NCI-H1436 treated with DMSO at 0.1 percent for 48 hours (cell line): ENCODE data around the gene NHLRC4.

ENCODE experiments used
- DNase-seq: peaks from one replicate; lab custom pipeline; 2025; lab: John Stamatoyannopoulos, UW

NHLRC4 gene

DNA sequence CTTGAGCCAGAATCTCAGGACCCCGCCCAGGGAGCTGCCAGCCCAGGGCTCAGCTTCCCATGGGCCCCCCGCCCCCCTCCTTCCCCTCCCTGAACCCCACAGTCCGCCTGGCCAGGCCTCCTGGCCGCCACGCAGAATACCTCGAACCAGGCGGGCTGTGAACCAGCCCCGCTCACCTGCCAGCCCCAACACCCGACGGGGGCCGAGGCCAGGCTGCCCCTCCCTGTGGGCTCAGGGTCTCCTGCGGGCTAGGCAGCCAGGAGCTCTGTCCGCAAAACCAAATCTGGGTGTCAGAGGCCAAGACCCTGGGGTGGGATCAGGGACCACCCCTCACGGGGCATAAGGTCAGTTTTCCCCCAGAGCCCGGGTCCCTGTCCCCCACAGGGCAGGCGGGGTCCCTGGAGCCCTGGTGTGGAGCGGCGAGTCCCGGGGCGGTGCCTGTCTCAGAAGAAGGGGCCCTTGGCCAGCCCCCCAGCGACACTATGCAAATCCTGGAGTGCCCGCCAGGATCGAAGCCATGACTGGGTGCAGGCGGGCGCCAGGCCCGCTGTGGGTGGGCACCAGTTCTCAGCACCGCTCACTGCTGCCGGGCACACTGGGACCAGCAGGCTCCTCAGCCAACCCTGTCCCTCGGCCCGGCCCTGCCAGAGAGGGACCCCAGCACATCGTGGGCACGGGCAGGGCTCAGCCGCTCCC, 13.1 kb upstream of the NHLRC4 start:
- DNase-seq, result no peak

DNA sequence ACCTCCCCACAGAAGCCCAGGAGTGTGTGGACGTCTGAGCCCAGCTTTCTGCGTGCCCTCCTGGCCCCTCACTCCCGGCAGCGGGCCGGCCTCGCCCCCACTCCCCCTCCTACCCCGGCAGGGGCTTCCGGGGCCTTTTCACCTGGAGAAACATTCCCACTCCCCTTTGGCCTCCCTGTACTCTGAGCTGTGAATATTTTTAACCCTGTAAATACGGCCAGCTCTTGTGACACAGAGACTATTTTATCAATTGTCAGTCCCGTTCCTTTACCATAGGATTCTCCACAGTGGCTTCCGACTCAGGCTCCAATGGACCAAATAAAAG, 12.5 kb upstream of the NHLRC4 start:
- no peak for DNase-seq

DNA sequence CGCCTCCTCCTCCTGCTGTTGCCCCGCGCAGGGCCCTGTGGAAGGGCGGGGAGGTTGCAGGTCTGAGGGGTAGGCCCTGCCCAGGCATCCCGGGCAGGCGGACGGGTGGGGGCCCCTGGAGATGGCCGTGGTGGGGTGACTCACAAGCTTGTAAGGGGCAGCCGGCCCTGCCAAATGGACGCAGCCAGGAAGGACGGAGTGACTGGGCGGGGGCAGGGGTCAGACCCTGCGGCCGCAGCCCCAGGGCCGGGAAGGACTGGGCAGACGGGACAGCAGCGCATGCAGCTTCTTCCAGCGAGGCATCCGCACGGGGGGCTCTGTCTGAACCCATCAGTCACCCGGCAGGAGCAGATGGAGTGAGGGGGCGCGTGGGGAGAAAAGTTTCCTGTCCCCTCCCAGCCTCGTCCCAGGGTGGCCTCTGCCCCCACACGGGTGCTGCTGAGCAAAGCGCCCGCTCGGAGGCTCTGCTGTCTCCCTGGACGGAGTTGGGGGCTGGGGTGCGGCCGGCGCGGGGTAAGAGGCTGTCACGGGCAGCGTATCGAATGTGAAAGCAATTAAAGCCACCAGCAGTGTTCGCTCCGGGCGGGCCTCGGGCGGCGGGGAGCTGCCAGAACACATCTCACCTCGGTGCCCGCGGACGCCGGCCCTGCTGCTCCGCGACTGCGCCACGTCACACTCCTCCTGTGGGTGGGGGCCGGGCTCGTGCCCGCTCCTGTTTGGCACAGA, 12.0 kb upstream of the NHLRC4 start:
- no peak for DNase-seq

DNA sequence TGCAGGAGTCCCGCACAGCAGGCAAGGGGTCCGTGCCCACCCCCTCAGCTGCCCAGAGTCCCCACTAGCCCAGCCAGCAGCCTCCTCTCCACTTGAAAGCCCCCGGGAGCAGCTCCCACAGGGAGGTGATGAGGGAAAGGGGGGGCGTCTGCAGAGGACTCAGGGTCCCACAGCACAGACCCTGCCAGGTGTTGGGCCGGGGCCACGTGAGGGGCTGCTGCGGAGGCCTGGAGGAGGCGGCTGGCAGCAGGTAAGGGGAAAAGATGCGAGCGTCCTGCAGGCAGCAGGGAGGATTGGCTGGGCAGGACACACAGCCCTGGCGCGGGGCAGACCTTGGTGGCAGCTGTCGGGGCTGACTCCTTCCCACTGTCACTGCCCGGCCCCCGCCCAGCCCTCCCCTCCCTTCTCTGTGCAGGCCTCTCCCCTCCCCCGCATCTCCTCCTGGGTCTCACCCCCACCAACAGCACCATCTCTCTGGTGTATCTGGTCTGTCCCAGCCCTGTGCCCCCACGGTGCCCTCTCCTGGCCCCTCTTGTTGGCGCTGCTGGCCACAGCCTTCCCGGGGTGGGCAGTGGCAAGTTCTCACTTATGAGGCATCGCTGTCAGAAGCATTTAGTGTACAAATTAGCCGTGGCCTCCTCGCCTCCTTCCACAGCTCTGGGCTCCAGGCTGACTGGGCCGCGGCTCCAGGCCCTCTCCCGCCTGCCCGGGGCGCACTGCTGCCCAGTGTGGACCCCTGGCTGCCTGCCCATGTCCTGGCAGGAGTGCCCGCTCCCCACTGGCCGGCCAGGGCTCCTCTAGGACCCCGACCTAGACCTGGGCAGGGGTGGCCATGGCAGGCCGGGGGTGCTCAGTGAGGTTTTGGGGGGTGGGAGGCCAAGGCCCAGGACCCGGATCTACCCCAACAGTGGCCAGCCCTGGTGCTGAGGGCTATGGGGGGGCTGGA, 11.0 kb upstream of the NHLRC4 start:
- no peak for DNase-seq

DNA sequence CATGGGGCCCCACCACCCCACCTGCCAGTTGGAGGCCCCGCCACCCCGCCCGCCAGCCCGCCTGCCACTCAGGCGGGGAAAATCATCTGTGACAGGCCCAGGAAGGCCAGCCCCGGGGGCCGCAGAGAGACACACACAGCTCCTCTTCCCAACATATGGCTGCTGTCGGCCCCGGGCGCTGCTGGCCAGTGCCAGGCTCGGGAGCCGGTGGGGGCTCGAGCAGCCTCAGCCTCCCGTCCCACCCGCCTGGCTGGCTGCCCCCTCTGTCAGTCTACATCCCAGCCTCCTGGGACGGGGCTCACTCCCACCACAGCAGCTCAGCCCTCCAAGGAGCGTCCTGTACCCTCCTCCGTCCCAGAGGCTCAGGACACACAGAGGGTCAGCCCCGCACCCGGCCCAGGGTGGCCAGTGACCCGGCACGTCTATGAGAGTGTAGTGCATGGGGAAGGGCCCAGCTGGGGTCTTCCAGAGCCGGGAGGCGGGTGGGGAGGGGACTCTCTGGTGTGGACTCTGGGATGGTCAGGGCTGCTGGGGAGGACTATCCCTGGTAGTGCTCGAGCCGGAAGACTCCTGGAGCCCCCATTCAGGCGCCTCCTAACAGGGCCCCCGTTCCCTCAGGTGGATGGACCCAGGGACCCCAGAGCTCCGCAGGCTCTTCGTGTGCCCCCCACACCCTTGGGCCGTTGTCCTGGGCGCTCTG, 10.2 kb upstream of the NHLRC4 start:
- no peak for DNase-seq

DNA sequence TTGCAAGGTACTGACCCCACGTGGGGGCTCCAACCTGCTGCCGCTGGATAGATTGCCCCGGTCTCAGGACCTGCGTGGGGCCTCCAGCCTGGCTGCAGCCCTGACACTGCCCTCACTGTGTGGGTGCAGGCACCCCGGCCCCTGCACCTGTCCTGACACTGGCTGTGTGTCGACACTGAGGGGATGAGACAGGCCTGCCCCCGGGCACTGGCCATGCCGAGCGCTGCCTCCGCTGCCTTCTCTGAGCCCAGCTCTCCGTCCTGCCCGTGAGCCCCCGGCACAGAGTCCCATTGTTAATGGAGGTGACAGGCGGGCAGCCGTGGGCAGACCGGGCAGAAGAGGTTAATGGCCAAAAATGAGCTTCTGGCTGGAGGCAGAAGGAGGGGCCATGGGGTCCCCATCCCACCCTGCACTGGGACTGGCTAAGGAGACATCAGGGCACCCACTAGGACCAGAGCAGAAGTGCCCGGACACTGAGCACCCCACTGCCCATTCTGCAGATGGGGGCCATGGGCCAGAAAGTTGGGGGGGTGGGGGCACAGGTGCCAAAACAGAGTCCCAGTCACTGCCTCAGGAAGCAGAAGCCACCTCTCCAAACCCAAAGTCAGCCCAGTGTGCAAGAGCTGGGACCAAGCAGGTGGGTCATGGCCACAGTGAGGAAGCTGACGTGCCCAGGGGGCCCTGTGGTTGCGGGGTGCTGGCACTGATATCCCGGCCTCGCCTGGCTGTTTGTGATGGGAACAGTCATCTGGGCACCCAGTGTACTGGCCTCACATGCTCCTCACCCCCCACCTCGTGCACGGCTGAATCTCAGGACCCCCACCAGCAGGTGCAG, 9.1 kb upstream of the NHLRC4 start:
- DNase-seq, result no peak

DNA sequence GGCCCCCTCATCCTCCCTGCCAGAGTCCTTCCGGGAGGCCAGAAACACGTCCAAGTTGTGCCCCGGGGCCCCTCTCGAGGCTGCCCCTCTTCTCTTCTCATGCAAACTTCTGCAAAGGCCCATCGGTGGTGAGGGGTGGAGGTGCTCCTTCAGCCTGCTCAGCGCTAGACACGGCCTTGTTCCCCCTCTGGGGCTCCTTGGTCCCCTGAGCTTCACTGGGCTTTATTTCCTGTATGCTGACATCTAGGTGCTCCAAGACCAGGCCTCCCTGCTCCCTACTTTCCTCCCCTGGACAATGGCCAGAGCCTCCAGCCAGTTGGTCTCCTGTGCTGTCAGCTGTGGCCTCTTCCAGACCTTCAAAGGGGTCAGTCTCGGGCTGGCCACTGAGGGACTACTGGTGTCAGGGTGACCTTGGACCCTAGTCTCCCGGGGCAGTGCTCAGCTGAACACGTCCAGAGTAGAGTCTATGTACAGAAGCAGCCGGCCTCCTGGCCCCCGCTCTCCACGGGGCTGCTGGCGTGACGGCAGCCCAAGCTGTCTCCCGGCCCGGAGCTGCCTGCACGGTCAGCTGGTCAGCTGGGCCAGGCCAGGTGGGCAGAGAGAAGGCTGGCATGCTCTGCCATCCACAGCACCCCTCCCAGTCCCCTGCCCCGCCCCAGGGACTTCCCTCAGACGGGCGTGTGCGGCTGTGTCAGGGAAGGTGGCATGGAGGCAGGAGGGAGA, 8.3 kb upstream of the NHLRC4 start:
- DNase-seq, result no peak

DNA sequence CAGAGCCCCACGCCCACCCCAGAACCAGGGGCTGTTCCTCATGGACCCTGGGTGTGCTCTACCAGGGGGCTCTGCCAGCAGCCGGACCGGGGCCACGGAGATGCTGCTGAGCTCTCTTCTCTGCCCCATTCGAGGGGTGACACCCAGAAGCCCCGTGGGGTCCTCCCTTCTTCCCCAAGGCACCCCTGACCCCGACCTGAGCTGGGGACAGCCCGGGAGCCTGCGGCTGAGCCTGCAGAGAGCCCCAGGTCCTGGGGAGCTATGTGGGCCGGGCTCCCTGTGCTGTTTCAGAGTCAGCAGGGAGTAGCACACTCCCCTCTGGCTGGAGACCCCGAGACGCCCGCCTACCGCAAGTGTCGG, 7.8 kb upstream of the NHLRC4 start:
- DNase-seq, result no peak

DNA sequence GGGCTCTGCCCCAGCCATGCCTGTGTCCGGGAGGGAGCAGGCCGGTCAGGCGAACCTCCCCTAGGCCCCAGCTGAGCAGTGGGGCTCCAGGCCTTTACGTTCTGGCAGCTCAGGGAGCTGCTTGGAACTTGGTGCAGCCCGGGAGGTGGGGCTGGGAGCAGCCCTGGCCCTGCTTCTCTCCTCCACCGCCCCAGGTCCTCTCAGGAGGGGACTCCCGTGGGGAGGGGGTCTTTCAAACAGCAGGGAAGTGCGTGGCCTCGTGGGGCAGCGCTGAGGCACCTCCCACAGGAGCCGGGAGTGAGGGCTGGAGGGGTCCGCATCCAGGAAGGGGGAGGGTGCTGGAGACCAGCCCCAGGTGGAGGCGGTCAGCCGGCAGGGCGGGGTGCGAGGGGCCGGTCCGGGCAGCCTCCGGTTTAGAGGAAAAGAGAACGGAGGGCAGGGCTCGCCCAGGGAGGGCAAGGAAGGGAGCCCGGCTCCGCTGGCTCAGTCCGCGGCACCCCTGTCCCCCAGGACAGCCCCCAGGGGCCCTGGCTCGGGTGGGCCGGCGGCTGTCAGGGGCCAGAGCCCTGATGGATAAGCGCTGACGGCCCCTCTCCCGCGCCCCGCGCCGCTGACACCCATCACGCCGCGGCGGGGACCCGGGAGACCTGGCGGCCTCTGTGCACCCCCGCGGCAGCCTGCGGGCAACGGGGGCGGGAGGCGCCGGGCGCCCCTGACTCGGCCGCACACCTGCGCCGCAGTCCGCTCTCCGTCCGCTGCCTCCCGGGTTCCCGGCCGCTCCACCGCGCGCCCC, 7.2 kb upstream of the NHLRC4 start:
- DNase-seq, result no peak

DNA sequence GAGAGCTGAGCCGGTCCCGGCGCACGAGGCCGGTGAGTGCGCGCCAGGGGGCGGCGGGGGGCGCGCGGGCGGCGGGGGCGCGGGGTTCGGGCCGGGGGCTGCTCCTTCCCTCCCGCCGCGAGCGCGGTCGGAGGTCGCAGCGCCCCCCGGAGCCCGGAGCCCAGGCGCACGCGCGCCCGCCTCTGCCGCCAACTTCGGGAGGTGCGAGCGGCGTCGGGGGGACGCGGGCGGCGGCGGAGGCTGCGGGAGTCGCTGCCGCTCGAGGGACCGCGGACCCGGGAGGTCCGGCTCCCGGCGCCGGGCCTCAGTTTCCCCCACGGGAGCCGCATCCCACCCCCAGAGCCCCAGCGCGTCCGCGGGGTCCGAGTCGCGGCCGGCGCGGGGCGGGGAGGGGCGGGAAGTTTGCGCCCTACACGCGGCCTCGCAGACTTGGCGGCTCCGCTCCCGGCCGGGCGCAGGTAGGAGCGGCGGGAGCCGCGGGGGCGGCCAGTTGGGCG, 6.6 kb upstream of the NHLRC4 start, which contains the start of gene PRR35:
PRR35 (plus strand) TSS at position 191 of the 497 bp plus-strand sequence. CDS start 2,901 bp downstream, outside the sequence.
- no peak for DNase-seq

DNA sequence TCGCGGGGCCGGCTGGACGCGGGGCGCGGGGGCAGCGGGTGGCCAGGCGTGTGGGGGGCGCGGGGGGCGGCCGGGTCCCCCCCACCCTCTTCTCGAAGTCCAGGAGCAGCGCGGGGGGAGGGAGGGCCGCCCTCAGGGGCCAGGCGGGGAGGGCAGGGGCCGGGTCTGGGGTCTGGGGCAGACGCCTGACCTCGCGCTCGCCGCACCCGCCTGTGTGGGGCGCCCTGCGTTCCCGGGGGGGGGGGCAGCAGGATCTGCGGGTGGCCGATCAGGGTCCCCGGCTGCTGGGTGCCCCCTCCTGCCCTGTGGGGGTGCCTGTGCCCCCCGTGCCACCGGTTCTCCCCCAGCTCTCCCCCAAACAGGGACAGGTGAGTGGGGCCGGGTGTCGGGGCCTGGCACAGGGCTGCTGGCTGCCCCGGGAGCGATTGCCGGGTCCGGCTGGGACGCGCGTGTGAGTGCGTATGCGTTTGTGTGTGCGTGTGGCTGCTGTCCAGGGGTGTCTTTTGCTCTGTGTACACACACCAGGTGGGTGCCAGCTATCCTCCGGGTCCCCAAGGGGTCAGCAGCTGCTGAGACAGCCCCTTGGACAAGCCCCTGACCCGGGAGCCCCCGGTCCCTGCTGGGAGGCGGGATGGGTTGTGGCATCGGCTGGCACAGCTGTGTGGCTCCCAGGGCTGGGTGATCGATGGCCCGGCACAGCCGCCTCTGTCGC, 5.9 kb upstream of the NHLRC4 start:
- DNase-seq, result no peak

DNA sequence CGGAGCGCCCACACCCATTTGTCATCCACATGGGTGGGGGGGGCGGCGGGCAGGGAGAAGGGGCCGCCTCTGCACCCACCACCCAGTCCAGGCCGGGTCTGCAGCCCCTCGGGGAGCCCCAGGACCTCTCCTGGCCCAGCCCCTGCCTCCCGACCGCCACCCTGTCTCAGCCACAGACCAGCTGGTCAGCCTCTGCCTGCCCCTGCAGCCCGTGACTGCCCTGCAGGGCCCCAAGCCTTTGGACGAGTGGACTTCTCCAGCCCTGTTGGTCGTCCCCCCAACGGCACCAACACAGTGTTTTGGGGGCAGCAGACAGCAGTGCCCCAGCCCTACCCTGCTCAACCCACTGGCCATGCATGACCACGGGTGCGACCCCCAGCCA, 5.4 kb upstream of the NHLRC4 start:
- no peak for DNase-seq

DNA sequence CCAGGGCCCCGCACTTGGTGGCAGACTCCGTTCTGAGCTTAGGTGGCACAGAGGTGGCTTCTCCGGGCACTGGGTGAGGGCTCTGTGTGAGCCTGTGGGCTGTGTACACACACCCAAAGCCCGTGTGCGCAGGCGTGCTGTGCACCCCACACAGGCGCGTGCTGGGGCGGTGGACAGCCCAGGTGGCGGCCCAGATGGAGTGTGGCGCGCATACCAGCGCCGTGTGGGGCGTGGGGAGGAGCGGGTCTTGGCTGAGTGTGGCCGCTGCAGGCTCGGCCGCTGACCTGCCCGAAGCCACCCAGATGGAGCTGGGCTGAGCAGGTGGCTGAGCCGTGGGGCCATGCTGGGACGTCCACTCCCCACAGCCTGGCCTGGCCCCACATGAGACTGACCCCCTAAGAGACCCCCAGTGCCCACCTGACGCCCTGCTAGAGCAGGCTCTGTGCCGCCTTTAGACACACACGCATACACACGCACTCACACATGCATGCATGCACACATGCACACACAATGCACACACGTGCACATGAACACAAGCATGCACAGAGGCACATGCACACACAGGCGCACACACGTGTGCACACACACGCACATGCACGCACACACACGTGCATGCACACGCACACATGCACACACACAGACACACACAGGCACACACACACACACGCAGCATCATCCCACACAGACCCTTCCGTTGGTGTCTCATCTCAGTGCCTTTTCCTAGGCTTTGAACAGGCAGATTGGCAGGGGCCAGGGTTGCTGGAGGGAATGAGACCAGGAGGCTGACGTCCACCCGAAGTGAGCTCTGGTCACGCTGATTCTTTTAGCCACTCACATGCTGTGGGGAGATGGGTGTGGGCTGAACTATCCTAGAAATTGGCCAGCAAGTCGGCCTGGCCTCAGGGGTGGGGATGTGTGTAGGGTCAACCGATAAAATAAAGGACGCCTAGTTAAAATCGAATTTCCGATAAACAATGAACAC, 4.6 kb upstream of the NHLRC4 start:
- no peak for DNase-seq

DNA sequence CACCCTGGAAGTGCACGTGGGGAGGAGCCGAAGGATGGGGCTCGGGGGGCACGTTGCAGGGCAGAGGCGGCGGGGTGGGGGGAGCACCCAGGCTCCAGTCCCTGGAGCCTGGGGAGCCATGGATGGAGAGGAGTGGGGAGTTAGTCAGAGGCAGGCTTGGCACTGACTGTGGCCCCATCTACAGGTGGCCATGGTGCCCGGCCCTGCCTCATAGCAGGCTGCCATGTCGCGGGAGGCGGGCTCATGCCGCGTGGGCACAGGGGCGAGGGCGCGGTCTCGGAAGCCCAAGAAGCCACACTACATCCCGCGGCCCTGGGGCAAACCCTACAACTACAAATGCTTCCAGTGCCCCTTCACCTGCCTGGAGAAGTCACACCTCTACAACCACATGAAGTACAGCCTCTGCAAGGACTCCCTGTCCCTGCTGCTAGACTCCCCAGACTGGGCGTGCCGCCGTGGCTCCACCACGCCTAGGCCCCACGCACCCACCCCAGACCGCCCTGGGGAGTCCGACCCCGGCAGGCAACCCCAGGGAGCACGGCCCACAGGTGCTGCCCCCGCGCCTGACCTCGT, 3.6 kb upstream of the NHLRC4 start:
- no peak for DNase-seq

DNA sequence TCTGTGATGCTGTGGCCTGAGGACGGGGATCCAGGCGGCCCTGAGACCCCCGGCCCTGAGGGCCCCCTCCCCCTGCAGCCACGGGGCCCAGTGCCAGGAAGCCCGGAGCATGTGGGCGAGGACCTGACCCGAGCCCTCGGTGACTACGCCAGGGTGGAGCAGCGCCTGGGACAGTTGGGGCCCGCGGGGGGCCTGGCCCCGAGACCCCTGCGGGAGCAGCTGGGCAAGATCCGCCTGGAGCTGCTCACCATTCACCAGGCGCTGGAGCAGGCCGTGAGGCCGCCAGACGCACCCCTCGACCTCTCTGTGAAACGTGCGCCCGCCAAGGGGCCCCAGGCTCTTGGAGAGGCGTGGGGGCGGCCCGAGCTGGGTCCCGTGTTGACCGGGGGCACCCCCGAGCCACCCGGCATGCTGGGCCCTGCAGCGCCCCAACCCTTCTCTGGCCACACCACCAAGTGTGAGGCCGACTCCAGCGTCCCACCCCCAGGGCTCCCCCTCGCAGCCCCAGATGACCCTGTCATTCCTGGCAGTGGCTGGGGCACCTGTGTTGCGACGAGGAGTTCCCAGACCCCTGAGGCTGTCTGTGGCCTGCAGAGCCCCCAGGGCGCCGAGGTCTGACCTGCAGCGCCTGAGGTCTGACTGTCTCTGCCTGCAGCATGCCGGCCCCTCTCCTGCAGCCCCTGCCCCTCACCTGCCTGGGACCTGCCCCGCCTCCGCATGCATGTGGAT, 2.0 kb upstream of the NHLRC4 start:
- no peak for DNase-seq

DNA sequence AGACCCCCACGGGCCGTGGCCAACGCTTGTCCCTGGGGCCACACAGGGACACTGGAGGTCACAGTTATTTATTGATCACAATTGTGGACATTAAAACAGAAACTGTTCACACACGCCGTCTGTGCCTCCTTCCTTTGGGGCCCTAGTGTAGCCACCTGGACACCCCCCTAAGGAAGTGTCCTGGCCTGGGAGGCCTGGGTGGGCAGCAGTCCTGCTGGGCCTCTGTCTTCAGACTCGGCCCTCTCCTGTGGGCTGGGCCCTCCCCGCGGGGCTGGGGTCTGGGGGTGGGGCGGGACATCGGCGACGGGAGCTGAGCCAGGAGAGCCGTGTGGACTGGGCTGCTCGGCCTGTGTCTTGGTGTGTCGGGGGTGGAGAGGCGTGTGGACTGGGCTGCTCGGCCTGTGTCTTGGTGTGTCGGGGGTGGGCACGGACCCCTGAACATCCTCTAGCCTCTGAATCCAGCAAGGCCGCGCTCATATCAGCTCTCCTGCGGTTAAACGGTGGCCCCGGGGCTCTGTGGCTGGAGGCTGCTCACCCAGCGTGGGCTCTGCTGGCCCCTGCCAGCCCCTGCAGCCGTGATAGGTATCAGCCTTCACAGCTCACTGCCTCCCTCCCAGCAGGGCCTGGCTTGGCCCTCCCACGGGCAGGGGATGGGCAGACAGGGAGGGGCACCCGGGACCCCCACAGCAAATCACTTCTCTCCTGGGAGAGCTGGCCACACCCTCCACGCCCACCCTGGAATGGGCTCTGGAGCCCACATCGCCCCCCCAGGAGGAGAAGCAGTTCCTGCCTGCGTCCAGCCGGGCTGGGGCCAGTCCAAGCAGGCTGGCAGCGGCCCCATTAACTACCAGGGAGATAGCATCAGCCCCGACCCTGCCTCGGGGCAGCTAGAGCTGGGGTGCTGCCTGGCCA, 1.1 kb upstream of the NHLRC4 start:
- no peak for DNase-seq
